EL (cell line): ENCODE measurements around the gene KCNE1.
"Not testable (repeated sequence)": the region's sequence is repeated elsewhere in the genome, so short reads cannot be mapped to it uniquely, and the experiment has no call there.

Experiments used
- DNase-seq: peaks from one replicate; pipeline ENCODE4 v3.0.0-alpha.2; 2016

KCNE1 gene

DNA sequence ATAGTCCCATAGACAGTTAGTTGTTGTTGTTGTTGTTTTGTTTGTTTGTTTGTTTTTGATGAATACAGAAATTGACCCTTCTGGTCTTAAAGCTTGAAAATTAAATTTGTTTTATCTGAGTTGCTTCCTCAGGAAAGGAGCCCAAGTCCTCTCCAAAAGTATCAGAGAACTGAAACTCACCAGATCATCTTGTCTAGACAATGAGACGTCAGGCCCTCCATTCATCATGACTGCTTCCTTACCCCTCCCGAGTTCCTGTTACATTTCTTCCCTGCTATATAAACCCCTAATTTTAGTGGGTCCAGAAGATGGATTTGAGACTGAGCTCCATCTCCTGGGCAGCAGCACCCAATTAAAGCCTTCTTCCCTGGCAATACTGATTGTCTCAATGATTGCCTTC, 105.3 kb downstream of the KCNE1 start:
- not testable (repeated sequence) for DNase-seq

DNA sequence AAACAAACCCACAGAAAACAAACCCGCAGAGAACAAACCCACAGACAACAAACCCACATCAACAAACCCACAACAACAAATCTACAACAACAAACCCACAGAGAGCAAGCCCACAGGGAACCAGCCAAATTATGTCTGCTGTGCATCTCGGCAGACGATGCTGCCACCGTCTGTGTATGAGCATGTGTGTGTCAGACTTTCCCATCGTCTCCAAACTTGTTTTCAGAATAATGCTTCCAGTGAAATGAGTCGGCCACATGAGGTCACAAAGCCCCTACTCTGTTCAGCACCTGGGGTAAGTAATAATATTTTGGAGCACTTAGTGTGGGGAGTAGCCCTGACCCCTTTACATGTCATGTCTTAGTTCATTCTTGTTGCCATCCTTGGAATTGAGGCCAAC, 105.9 kb downstream of the KCNE1 start:
- not testable (repeated sequence) for DNase-seq

DNA sequence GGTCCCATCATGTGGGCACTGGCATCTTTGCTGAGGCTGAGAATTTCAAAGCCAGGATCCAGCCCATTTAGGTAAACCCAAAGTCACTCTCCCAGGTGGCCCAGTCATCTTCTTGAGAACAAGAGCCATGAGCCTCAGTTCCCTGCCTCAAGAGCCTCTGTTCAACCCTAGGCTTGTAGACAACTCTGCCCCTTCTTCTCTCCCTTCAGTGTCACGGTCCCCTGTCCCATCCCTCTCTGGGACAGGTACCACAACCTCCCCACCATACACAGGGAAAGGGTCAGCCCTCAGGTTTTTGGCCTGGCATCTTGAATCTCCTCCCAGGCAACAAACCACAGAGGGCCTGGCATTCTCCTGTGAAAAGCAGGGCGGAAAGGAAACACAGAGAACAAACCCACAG, 106.3 kb downstream of the KCNE1 start:
- not testable (repeated sequence) for DNase-seq

DNA sequence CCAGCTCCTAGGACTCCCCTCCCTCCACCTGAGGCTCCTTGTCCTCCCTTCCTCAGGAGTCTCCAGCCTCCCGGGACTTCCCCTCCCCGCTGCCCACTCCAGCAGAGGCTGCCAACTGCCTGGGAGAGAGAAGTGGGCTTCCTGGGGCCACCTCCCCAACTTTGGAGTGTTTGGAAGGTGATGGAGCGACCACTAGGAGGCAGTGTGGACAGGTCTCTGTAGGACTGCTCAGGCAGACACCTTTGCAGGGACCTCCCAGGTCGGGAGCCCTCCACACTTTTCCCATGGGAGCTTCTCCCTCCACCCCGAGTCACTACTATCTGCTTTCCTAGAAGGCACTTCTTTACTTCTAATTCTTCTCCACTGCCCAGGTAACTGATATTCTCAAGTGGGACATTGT, 107.3 kb downstream of the KCNE1 start:
- not testable (repeated sequence) for DNase-seq

DNA sequence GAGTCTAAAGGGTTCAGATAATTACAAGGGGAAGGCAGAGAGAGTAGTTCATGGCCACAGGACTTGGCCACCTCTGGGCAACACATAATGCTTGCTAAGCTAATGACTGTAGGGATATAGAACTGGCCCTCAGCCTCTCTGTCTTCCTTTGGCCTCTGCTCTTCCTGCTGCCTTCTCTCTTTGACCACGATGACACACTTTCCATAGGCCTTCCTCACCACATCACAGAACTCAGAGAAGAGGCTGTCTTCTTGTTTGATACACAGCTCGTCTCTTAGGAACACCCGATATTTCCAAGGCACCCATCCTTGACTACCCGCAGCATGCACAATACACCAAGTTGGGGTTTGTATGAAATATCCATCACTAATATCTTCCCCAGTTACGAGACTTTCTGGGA, 111.5 kb downstream of the KCNE1 start:
- not testable (repeated sequence) for DNase-seq
